Fibroblast of villous mesenchyme (primary cell): ENCODE measurements around the gene CORO1C. TPM values are rescaled to one million over a fixed set of nuclear protein-coding genes. Genes with fewer than 3 reads are reported as not detected.

ENCODE experiments used
- DNase-seq: peaks from one replicate; pipeline ENCODE4 v3.0.0-alpha.2; 2010; ENCODE audit warnings: low read depth
- H3K4me3 ChIP-seq: 2 replicates; pipeline ENCODE4 v1.5.1; 2011; ENCODE audit warnings: low read depth, mild to moderate bottlenecking, low read length
- CTCF ChIP-seq: IDR thresholded peaks from 2 replicates; pipeline ENCODE4 v1.5.1; 2012; ENCODE audit warnings: low read depth, mild to moderate bottlenecking, low read length; ENCODE audit not compliant: insufficient read depth
- total RNA-seq: library from RNA; depleted of rRNA; stranded (reverse); fragments of >200 nt; gene quantifications from 2 replicates; pipeline ENCODE4 v1.2.3, GENCODE V29; 2012

CORO1C gene
- total RNA-seq, 1 donor, result 433 TPM

- no peak overlapping the region for H3K4me3 ChIP-seq
- TF ChIP-seq CTCF, result no peak
- peak; percentile 63 for DNase-seq
These were observed 47.3 kb downstream of the CORO1C start for GRCh38 chr12:108683906-108684556.

- TF ChIP-seq CTCF, result no peak
- no peak for DNase-seq
- no peak overlapping the region for H3K4me3 ChIP-seq
These were observed 50.0 kb downstream of the CORO1C start for GRCh38 chr12:108681317-108681716.

GRCh38 chr12:108679106-108679681 is 52.1 kb downstream of the CORO1C start:
- no peak for DNase-seq
- TF ChIP-seq CTCF, result no peak
- no peak overlapping the region for H3K4me3 ChIP-seq

- no peak for DNase-seq
- no peak overlapping the region for H3K4me3 ChIP-seq
- TF ChIP-seq CTCF, result no peak
These were observed 53.1 kb downstream of the CORO1C start for GRCh38 chr12:108678104-108678730.

- DNase-seq, result no peak
- no peak overlapping the region for H3K4me3 ChIP-seq
- TF ChIP-seq CTCF, result no peak
These were observed 53.9 kb downstream of the CORO1C start for GRCh38 chr12:108677381-108677780.

- no peak for DNase-seq
- H3K4me3 ChIP-seq, result no peak overlapping the region
- no peak for TF ChIP-seq CTCF
These were observed 54.6 kb downstream of the CORO1C start for GRCh38 chr12:108676707-108677106.
